GM12874 (cell line): Measurements from ENCODE around the gene TPI1.

Source experiments
- CTCF ChIP-seq: IDR thresholded peaks from 2 replicates; pipeline ENCODE4 v1.5.1; 2011; ENCODE audit warnings: low read depth, mild to moderate bottlenecking, control low read depth, low read length, moderate library complexity; ENCODE audit not compliant: insufficient read depth

TPI1 gene

GRCh38 chr12:6883683-6884082, 16.4 kb downstream of the TPI1 start:
- TF ChIP-seq CTCF: no peak

GRCh38 chr12:6884539-6884938, 17.2 kb downstream of the TPI1 start:
- no peak for TF ChIP-seq CTCF

GRCh38 chr12:6887460-6887859, 20.1 kb downstream of the TPI1 start:
- TF ChIP-seq CTCF: no peak

GRCh38 chr12:6888360-6888759, 21.0 kb downstream of the TPI1 start:
- no peak for TF ChIP-seq CTCF

- peak; percentile 84 for TF ChIP-seq CTCF
Observed at GRCh38 chr12:6890789-6891645, 23.7 kb downstream of the TPI1 start.

- TF ChIP-seq CTCF: no peak
Observed at GRCh38 chr12:6891646-6892001, 24.3 kb downstream of the TPI1 start.

GRCh38 chr12:6894321-6894720, 27.0 kb downstream of the TPI1 start:
- no peak for TF ChIP-seq CTCF
